PC-3 (cell line): Measurements from ENCODE around the gene TSC22D3. TPM values are rescaled to one million over a fixed set of nuclear protein-coding genes. Genes with fewer than 3 reads are reported as not detected.

ENCODE experiments used
- ATAC-seq: fragments of 200-7000 bp; cut with Tn5 transposase; 2 replicates; pipeline ENCODE4 v1.9.1; 2020; ENCODE audit warnings: mild to moderate bottlenecking, moderate library complexity
- BruUV-seq: library from RNA; stranded (reverse); fragments of 400-500 nt; replicated peaks from 2 replicates; lab custom pipeline; 2021; lab: Mats Ljungman, UMichigan
- CTCF ChIA-PET: fragments of 300-600 bp; sonication (Branson Sonifier 250); formaldehyde crosslinking; loops from one replicate; lab custom pipeline; 2022; ENCODE audit warnings: antibody characterized with exemption; lab: Charles Lee
- POLR2A ChIA-PET: fragments of 300-600 bp; sonication (Branson Sonifier 250); formaldehyde crosslinking; loops from one replicate; lab custom pipeline; 2022; ENCODE audit warnings: antibody characterized with exemption; ENCODE audit not compliant: unreplicated experiment; lab: Charles Lee
- DNase-seq: peaks from one replicate; pipeline ENCODE4 v3.0.0-alpha.2; 2015
- H2AFZ ChIP-seq: fragments of 300-600 bp; sonication (generic); 2 replicates; pipeline ENCODE4 v1.6.0; 2016; ENCODE audit warnings: antibody characterized with exemption, low read length
- H3F3A ChIP-seq: fragments of 300-600 bp; sonication (generic); one replicate; pipeline ENCODE4 v1.6.0; 2017; ENCODE audit warnings: antibody characterized with exemption, low read length, control low read depth, mild to moderate bottlenecking; ENCODE audit not compliant: unreplicated experiment
- H3K27ac ChIP-seq: fragments of 300-600 bp; sonication (generic); 2 replicates; pipeline ENCODE4 v1.5.1; 2016; ENCODE audit warnings: mild to moderate bottlenecking, low read length
- H3K27me3 ChIP-seq: fragments of 300-600 bp; sonication (generic); 2 replicates; pipeline ENCODE4 v1.6.1; 2016; ENCODE audit warnings: low read length, mixed read lengths
- H3K36me3 ChIP-seq: fragments of 300-600 bp; sonication (generic); 2 replicates; pipeline ENCODE4 v1.6.1; 2016; ENCODE audit warnings: low read depth, mixed run types, low read length, mixed read lengths
- H3K4me1 ChIP-seq: fragments of 300-600 bp; sonication (generic); 2 replicates; pipeline ENCODE4 v1.5.1; 2016; ENCODE audit warnings: low read length; ENCODE audit not compliant: insufficient read depth
- H3K4me2 ChIP-seq: fragments of 300-600 bp; sonication (generic); 2 replicates; pipeline ENCODE4 v1.6.0; 2016; ENCODE audit warnings: low read length
- H3K4me3 ChIP-seq: fragments of 300-600 bp; sonication (generic); 2 replicates; pipeline ENCODE4 v1.5.1; 2016; ENCODE audit warnings: mild to moderate bottlenecking, low read length, mixed read lengths
- H3K79me2 ChIP-seq: fragments of 300-600 bp; sonication (generic); 2 replicates; pipeline ENCODE4 v1.6.1; 2017; ENCODE audit warnings: low read length, mixed read lengths
- H3K9ac ChIP-seq: fragments of 300-600 bp; sonication (generic); 2 replicates; pipeline ENCODE4 v1.6.0; 2016; ENCODE audit warnings: mild to moderate bottlenecking, low read length
- H3K9me2 ChIP-seq: fragments of 300-600 bp; sonication (generic); replicated peaks from 2 replicates; pipeline ENCODE4 v1.6.1; 2016; ENCODE audit warnings: mixed run types, low read length, mixed read lengths
- H3K9me3 ChIP-seq: fragments of 300-600 bp; sonication (generic); 2 replicates; pipeline ENCODE4 v1.6.1; 2016; ENCODE audit warnings: low read length, mixed read lengths
- H4K20me1 ChIP-seq: fragments of 300-600 bp; sonication (generic); 2 replicates; pipeline ENCODE4 v1.6.1; 2016; ENCODE audit warnings: low read length, mixed read lengths
- CTCF ChIP-seq: fragments of 300-600 bp; sonication (generic); conservative IDR thresholded peaks from 2 replicates; pipeline ENCODE4 v1.5.1; 2017; ENCODE audit warnings: antibody characterized with exemption, low read depth, mild to moderate bottlenecking, low read length
- EZH2 ChIP-seq: fragments of 300-600 bp; sonication (generic); IDR thresholded peaks from one replicate; pipeline ENCODE4 v1.6.1; 2017; ENCODE audit warnings: antibody characterized with exemption, mild to moderate bottlenecking, low read length; ENCODE audit not compliant: unreplicated experiment
- EZH2phosphoT487 ChIP-seq: fragments of 300-600 bp; sonication (generic); IDR thresholded peaks from 2 replicates; pipeline ENCODE4 v1.6.1; 2018; ENCODE audit warnings: mild to moderate bottlenecking, antibody characterized with exemption, low read length, borderline replicate concordance
- intact Hi-C: fragments of 100-400 bp; cut with micrococcal nuclease; formaldehyde crosslinking; loops from 2 replicates; pipeline ENCODE4 v1.9.0; 2023
- total RNA-seq: library from RNA; depleted of rRNA; stranded (reverse); fragments of >200 nt; gene quantifications from 2 replicates; pipeline ENCODE4 v1.2.3, GENCODE V29; 2014

Gene TSC22D3
- total RNA-seq, 1 experiment from 2014 or later, result 17.8 TPM

GRCh38 chrX:107804427-107804826, 28.8 kb upstream of the TSC22D3 start:
- ATAC-seq, result no peak; the same call in 1 of the 2 replicates
- no peak overlapping the region for H3K9ac ChIP-seq
- H3K27me3 ChIP-seq, result no peaks in the 10 kb centered on the region
- no peak for TF ChIP-seq EZH2
- TF ChIP-seq CTCF, result no peak
- TF ChIP-seq EZH2phosphoT487, result no peak
- DNase-seq, result peak; percentile 6
- H4K20me1 ChIP-seq, result no peaks in the 10 kb centered on the region
- no peaks in the 10 kb centered on the region for H3K9me3 ChIP-seq
- ChIA-PET CTCF (no interaction called here), POLR2A (no interaction called here)
- no peaks in the 10 kb centered on the region for H3F3A ChIP-seq
- BruUV-seq, result no TSS peak
- intact Hi-C loops, result no loop called here
- no peaks in the 10 kb centered on the region for H3K79me2 ChIP-seq
- no peak overlapping the region for H3K4me2 ChIP-seq
- no peak overlapping the region for H2AFZ ChIP-seq
- no peaks in the 10 kb centered on the region for H3K4me1 ChIP-seq
- H3K4me3 ChIP-seq, result no peak overlapping the region
- no peaks in the 10 kb centered on the region for H3K9me2 ChIP-seq
- no peaks in the 10 kb centered on the region for H3K36me3 ChIP-seq
- no peak overlapping the region for H3K27ac ChIP-seq

GRCh38 chrX:107787827-107788226, 12.2 kb upstream of the TSC22D3 start:
- Histone ChIP-seq H3K9me2 (no peaks in the 10 kb centered on the region), H3K27me3 (0 out of 2 replicates have a peak, but pooled peaks cover under 1% of the 10 kb centered on the region), H3F3A (no peaks in the 10 kb centered on the region), H3K36me3 (no peaks in the 10 kb centered on the region), H3K4me2 (no peak overlapping the region), H4K20me1 (no peaks in the 10 kb centered on the region), H2AFZ (no peak overlapping the region), H3K27ac (no peak overlapping the region), H3K9me3 (no peaks in the 10 kb centered on the region), H3K9ac (no peak overlapping the region), H3K4me1 (no peaks in the 10 kb centered on the region), H3K4me3 (no peak overlapping the region), H3K79me2 (no peaks in the 10 kb centered on the region)
- ATAC-seq (no peak), DNase-seq (no peak)
- ChIA-PET CTCF (no interaction called here), POLR2A (no interaction called here)
- TF ChIP-seq EZH2phosphoT487, result no peak
- TF ChIP-seq CTCF, result no peak
- TF ChIP-seq EZH2, result no peak
- intact Hi-C loops, result no loop called here
- BruUV-seq, result no TSS peak

- ChIA-PET POLR2A (no interaction called here), CTCF (no interaction called here)
- Histone ChIP-seq H3K36me3 (no peaks in the 10 kb centered on the region), H3K9ac (no peak overlapping the region), H3K27me3 (no peaks in the 10 kb centered on the region), H3K79me2 (no peaks in the 10 kb centered on the region), H3K9me2 (no peaks in the 10 kb centered on the region), H2AFZ (no peak overlapping the region), H3F3A (no peaks in the 10 kb centered on the region), H3K4me2 (no peak overlapping the region), H4K20me1 (no peaks in the 10 kb centered on the region), H3K27ac (no peak overlapping the region), H3K4me3 (no peak overlapping the region), H3K4me1 (peaks cover 5% of the 10 kb centered on the region), H3K9me3 (no peaks in the 10 kb centered on the region)
- DNase-seq (peak; percentile 6), ATAC-seq (no peak)
- no TSS peak for BruUV-seq
- intact Hi-C loops, result no loop called here
- TF ChIP-seq CTCF (no peak), EZH2phosphoT487 (no peak), EZH2 (no peak)
Observed at GRCh38 chrX:107780525-107780924, 4.9 kb upstream of the TSC22D3 start.
